Measurements from ENCODE around the gene ITGAL.

Gene ITGAL

DNA sequence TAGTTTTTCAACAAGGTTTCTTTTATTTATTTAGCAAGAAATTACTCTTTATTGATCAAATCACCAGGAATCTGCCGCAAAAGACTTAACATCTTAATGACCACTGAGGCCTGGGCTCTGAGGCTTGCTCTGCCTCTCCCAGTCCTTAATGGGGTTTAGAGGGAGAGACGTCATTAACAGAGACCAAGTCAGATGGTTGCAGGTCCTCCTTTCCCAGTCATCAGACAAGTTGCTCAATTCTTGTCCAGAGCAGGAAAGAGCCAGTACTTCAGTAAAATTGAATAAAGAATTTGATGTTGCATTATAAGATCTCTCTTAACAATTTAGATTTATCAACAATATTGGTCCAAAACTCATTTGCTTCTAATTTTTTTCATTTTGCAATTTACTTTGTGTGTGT is 28.9 kb upstream of the ITGAL start:
- H3K4me3 ChIP-seq (ENCODE audit: low read depth, low read length, poor library complexity, severe bottlenecking): peak overlapping the region; percentile 92
- peak overlapping the region; percentile 84 for H3K4me2 ChIP-seq (ENCODE audit: low read length)

DNA sequence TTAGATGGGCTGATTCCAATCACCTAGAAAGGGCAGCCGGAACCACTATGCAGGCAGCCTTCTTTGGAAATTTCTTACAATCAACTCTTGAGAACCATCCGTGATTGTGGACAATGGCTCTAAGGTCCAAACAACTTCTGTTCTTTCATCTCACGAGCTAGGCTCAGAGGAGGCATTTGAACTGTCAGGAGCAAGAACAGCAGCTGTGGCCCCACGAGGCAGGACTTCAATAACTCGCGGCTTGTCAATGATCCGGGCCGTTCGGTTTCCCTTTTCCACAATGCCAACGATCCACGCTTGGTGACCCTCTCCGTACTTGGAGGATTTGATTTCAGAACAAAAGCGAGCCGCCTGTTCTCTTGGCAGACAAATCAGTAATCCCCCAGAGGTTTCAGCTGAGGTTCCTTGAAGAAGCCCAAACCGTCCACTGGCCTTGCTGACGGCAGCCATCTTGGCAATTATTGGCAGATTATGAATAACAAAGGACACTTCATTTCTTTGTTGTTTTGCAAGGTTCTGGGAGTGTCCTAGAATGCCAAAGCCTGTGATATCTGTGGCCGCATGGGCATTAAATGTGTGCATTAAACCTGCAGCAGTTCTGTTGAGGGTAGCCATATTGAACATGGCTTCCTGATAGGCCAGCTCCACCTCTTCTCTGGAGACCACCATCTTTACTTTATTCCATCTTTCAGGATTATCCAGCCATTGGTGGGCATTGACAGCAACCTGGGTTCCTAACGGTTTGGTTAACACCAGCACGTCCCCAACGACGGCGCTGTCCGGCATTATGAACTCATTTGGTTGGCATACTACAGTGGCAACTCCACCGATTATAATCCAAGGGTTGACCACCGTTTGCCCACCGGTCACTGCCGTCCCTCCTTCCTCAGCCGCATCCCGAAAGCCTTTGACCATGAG is 28.1 kb upstream of the ITGAL start:
- Histone ChIP-seq H3K36me3 (ENCODE audit: insufficient read depth, low read length) (peaks cover 25% of the 10 kb centered on the region), H3K9me3 (ENCODE audit: low read length) (peaks cover 8% of the 10 kb centered on the region; the same call in 1 of the 2 replicates), H4K20me1 (ENCODE audit: insufficient read depth, low read length) (no peaks in the 10 kb centered on the region), H3K4me2 (ENCODE audit: low read length) (peak overlapping the region; percentile 84), H2AFZ (ENCODE audit: low read length) (no peak overlapping the region), H3K9me2 (ENCODE audit: low read depth, low read length) (no peaks in the 10 kb centered on the region), H3K27ac (ENCODE audit: low read depth, low read length, poor library complexity, severe bottlenecking) (peak overlapping the region; percentile 65), H3K79me2 (ENCODE audit: insufficient read depth, low read length) (peaks cover 9% of the 10 kb centered on the region), H3K9ac (ENCODE audit: low read length) (peak overlapping the region; percentile 95), H3F3A (ENCODE audit: insufficient read depth, low read length) (no peaks in the 10 kb centered on the region; the same call in 1 of the 2 replicates), H3K4me1 (ENCODE audit: insufficient read depth, low read length, severe bottlenecking) (peaks cover 40% of the 10 kb centered on the region), H3K4me3 (ENCODE audit: low read depth, low read length, poor library complexity, severe bottlenecking) (peak overlapping the region; percentile 92), H3K27me3 (ENCODE audit: insufficient read depth, low read length) (no peaks in the 10 kb centered on the region)
- TF ChIP-seq EZH2 (IDR thresholded peaks at IDR 0.05; ENCODE audit: borderline replicate concordance, low read length): no peak
- TF ChIP-seq, protein P1, sequence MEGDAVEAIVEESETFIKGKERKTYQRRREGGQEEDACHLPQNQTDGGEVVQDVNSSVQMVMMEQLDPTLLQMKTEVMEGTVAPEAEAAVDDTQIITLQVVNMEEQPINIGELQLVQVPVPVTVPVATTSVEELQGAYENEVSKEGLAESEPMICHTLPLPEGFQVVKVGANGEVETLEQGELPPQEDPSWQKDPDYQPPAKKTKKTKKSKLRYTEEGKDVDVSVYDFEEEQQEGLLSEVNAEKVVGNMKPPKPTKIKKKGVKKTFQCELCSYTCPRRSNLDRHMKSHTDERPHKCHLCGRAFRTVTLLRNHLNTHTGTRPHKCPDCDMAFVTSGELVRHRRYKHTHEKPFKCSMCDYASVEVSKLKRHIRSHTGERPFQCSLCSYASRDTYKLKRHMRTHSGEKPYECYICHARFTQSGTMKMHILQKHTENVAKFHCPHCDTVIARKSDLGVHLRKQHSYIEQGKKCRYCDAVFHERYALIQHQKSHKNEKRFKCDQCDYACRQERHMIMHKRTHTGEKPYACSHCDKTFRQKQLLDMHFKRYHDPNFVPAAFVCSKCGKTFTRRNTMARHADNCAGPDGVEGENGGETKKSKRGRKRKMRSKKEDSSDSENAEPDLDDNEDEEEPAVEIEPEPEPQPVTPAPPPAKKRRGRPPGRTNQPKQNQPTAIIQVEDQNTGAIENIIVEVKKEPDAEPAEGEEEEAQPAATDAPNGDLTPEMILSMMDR (IDR thresholded peaks at IDR 0.05; ENCODE audit: low read length): no peak

More for the DNA sequence above, 28.9 kb upstream of the ITGAL start:
- H3K9me2 ChIP-seq (ENCODE audit: low read depth, low read length): no peaks in the 10 kb centered on the region
- TF ChIP-seq EZH2 (IDR thresholded peaks at IDR 0.05; ENCODE audit: borderline replicate concordance, low read length): no peak
- TF ChIP-seq, protein P1 (IDR thresholded peaks at IDR 0.05; ENCODE audit: low read length): no peak
- H2AFZ ChIP-seq (ENCODE audit: low read length): no peak overlapping the region
- peaks cover 9% of the 10 kb centered on the region for H3K79me2 ChIP-seq (ENCODE audit: insufficient read depth, low read length)
- H3K27ac ChIP-seq (ENCODE audit: low read depth, low read length, poor library complexity, severe bottlenecking): no peak overlapping the region
- peak overlapping the region; percentile 95; the same call in 1 of the 2 replicates for H3K9ac ChIP-seq (ENCODE audit: low read length)
- peaks cover 25% of the 10 kb centered on the region for H3K36me3 ChIP-seq (ENCODE audit: insufficient read depth, low read length)
- H3K27me3 ChIP-seq (ENCODE audit: insufficient read depth, low read length): no peaks in the 10 kb centered on the region
- no peaks in the 10 kb centered on the region; the same call in 1 of the 2 replicates for H3F3A ChIP-seq (ENCODE audit: insufficient read depth, low read length)
- peaks cover 45% of the 10 kb centered on the region for H3K4me1 ChIP-seq (ENCODE audit: insufficient read depth, low read length, severe bottlenecking)
- no peaks in the 10 kb centered on the region for H4K20me1 ChIP-seq (ENCODE audit: insufficient read depth, low read length)
- H3K9me3 ChIP-seq (ENCODE audit: low read length): peaks cover 8% of the 10 kb centered on the region; the same call in 1 of the 2 replicates

DNA sequence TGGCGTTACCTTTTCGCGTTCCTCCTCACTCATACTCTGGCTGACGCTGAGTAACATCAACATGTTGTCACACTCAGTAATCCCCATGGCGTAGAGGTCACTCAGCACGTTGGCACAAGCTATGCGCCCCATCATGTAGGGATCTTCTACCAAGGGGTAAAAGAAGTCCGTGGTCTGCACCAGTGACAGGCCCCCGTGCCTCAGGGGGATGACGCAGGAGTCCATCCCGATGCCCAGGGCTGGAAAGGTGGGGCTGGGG is 27.5 kb upstream of the ITGAL start:
- Histone ChIP-seq H3K9ac (ENCODE audit: low read length) (peak overlapping the region; percentile 95), H3K79me2 (ENCODE audit: insufficient read depth, low read length) (peaks cover 9% of the 10 kb centered on the region), H3K27ac (ENCODE audit: low read depth, low read length, poor library complexity, severe bottlenecking) (peak overlapping the region; percentile 65), H3K4me1 (ENCODE audit: insufficient read depth, low read length, severe bottlenecking) (peaks cover 36% of the 10 kb centered on the region), H3K4me3 (ENCODE audit: low read depth, low read length, poor library complexity, severe bottlenecking) (peak overlapping the region; percentile 92), H3K27me3 (ENCODE audit: insufficient read depth, low read length) (no peaks in the 10 kb centered on the region), H3K36me3 (ENCODE audit: insufficient read depth, low read length) (peaks cover 25% of the 10 kb centered on the region), H3K9me3 (ENCODE audit: low read length) (peaks cover 8% of the 10 kb centered on the region; the same call in 1 of the 2 replicates), H4K20me1 (ENCODE audit: insufficient read depth, low read length) (no peaks in the 10 kb centered on the region), H3F3A (ENCODE audit: insufficient read depth, low read length) (no peaks in the 10 kb centered on the region; the same call in 1 of the 2 replicates), H3K4me2 (ENCODE audit: low read length) (peak overlapping the region; percentile 84), H2AFZ (ENCODE audit: low read length) (no peak overlapping the region), H3K9me2 (ENCODE audit: low read depth, low read length) (no peaks in the 10 kb centered on the region)
- TF ChIP-seq, protein P1 (IDR thresholded peaks at IDR 0.05; ENCODE audit: low read length): no peak
- TF ChIP-seq EZH2 (IDR thresholded peaks at IDR 0.05; ENCODE audit: borderline replicate concordance, low read length): no peak
